ENCODE measurements around the gene PROS1. TPM values are rescaled to one million over a fixed set of nuclear protein-coding genes. Genes with fewer than 3 reads are reported as not detected.

The PROS1 gene
- total and polyA plus RNA-seq, 2 of the 4 experiments (the other 2 are of a cell fraction) = 1.6 to 2.8 TPM

DNA sequence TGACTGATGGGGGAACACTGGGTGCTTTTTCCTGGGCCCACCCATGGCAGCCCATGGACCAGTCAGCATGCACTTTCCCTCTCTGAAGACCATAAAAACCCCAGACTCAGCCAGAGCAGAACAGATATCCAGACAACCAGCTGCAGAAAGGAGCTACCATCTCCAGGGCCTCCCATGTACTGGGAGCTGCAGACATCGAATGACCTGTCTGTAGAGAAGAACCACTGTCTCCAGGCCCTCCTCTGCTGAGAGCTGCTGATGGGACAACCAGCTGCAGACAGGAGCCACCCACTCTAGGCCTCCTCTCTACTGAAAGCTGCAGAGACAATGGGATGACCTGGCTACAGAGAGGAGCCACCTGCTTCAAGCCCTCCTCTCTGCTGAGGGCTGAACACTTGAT is 66.6 kb downstream of the PROS1 start:
- BruUV-seq (replicated peaks) = no TSS peak
- H3K27ac ChIP-seq (ENCODE audit: insufficient read depth, low read length) = no peak overlapping the region
- ATAC-seq (ENCODE audit: low read depth) (no peak), DNase-seq (no peak)
- no peaks in the 10 kb centered on the region for H3K9me1 ChIP-seq (ENCODE audit: insufficient read depth, low read length)
- no peaks in the 10 kb centered on the region for H3K36me3 ChIP-seq (ENCODE audit: control insufficient read depth, insufficient read depth, low read length)
- H2BK20ac ChIP-seq (ENCODE audit: low read depth, low read length) = no peak overlapping the region
- H3K9me3 ChIP-seq (ENCODE audit: control insufficient read depth, insufficient read depth, low read length) = no peaks in the 10 kb centered on the region
- no peak overlapping the region for H2BK120ac ChIP-seq (ENCODE audit: low read depth, low read length)
- no peak overlapping the region for H2AK5ac ChIP-seq (ENCODE audit: low read depth, low read length)
- H4K8ac ChIP-seq (ENCODE audit: low read depth in 2 of 2, low read length in 2 of 2) = no peak overlapping the region
- no peaks in the 10 kb centered on the region for H3K27me3 ChIP-seq (ENCODE audit: control insufficient read depth, insufficient read depth, low read length)
- no peak overlapping the region for H4K5ac ChIP-seq (ENCODE audit: low read depth, low read length)
- intact Hi-C loops (cut with micrococcal nuclease) = no loop called here
- in situ Hi-C loops (cut with MboI; ENCODE audit: low sequenced_read_pairs) = no loop called here
- H3K56ac ChIP-seq (ENCODE audit: extremely low read depth, insufficient read depth, low read length) = no peak overlapping the region
- H3K4me1 ChIP-seq (ENCODE audit: control insufficient read depth, insufficient read depth, low read length) = no peaks in the 10 kb centered on the region
- no peaks in the 10 kb centered on the region for H4K20me1 ChIP-seq (ENCODE audit: insufficient read depth, low read length)
- H3K79me1 ChIP-seq (ENCODE audit: low read depth in 1 of 2, low read length in 2 of 2) = no peaks in the 10 kb centered on the region
- no peak overlapping the region for H3K4ac ChIP-seq (ENCODE audit: low read depth, low read length)
- no peak overlapping the region for H2BK5ac ChIP-seq (ENCODE audit: low read depth, low read length, poor library complexity, severe bottlenecking)
- H3K23ac ChIP-seq (ENCODE audit: low read depth, low read length) = no peak overlapping the region
- H4K91ac ChIP-seq (ENCODE audit: insufficient read depth, low read depth, low read length) = no peak overlapping the region
- no peak overlapping the region for H3K18ac ChIP-seq (ENCODE audit: low read depth, low read length)
- H3K4me2 ChIP-seq (ENCODE audit: low read depth, low read length) = no peak overlapping the region
- no peak overlapping the region for H3K9ac ChIP-seq (ENCODE audit: low read depth, low read length)
- POLR2A ChIA-PET (ENCODE audit: unreplicated experiment) = no interaction called here
- H2BK15ac ChIP-seq (ENCODE audit: low read depth, low read length) = no peak overlapping the region
- H2AK9ac ChIP-seq (replicated peaks; ENCODE audit: low read depth, low read length, poor library complexity) = no peak overlapping the region
- H3K14ac ChIP-seq (replicated peaks; ENCODE audit: low read depth, low read length) = no peak overlapping the region
- dilution Hi-C loops (cut with HindIII; ENCODE audit: low sequenced_read_pairs, unreplicated experiment) = no loop called here
- CTCF ChIA-PET = no interaction called here
- no peak overlapping the region for H3K4me3 ChIP-seq (ENCODE audit: insufficient read depth, low read depth, low read length)
- no peak overlapping the region for H2AFZ ChIP-seq (replicated peaks; ENCODE audit: low read length, poor library complexity)
- WGBS, 2 experiments (ENCODE audit: extremely low coverage in 2 of 2, insufficient read length in 1 of 2) = 43% methylated on average over 1 of the region's 1 CpG; no CpG with 5 or more reads in 1 of the 2 experiments
- TF ChIP-seq RFX5 (IDR thresholded peaks at IDR 0.05; ENCODE audit: low read depth, low read length) (no peak), POLR2A (IDR thresholded peaks at IDR 0.05; ENCODE audit: low read depth, low read length) (no peak), RAD21 (IDR thresholded peaks at IDR 0.05; ENCODE audit: low read length) (no peak), RCOR1 (IDR thresholded peaks at IDR 0.05; ENCODE audit: insufficient replicate concordance, low read length) (no peak), MAFK (IDR thresholded peaks at IDR 0.05; ENCODE audit: low read depth, low read length) (no peak), CEBPB (IDR thresholded peaks at IDR 0.05; ENCODE audit: low read depth, low read length) (no peak), CHD1 (IDR thresholded peaks at IDR 0.05; ENCODE audit: low read depth, low read length) (no peak), SMC3 (IDR thresholded peaks at IDR 0.05; ENCODE audit: low read depth, low read length) (no peak), FOS (IDR thresholded peaks at IDR 0.05; ENCODE audit: low read depth, low read length) (no peak)

Measured in IMR-90 (cell line).